ENCODE measurements around the gene CPEB3.
A peak's percentile ranks its signal among the peaks of the same experiment; 100 is the strongest.
"Not testable (repeated sequence)": the region's sequence is repeated elsewhere in the genome, so short reads cannot be mapped to it uniquely, and the experiment has no call there.

CPEB3 gene

GRCh38 chr10:92033070-92033469, 257.8 kb downstream of the CPEB3 start:
- DNase-seq (ENCODE audit: low spot score): not testable (repeated sequence)

GRCh38 chr10:92031580-92031979, 259.3 kb downstream of the CPEB3 start:
- DNase-seq (ENCODE audit: low spot score): no peak

GRCh38 chr10:92027141-92027540, 263.7 kb downstream of the CPEB3 start:
- no peak for DNase-seq (ENCODE audit: low spot score)

- not testable (repeated sequence) for DNase-seq (ENCODE audit: low spot score)
Measured at GRCh38 chr10:92025340-92025739, 265.5 kb downstream of the CPEB3 start.

GRCh38 chr10:92024700-92025099, 266.2 kb downstream of the CPEB3 start:
- no peak for DNase-seq (ENCODE audit: low spot score)

- DNase-seq (ENCODE audit: low spot score): no peak
Measured at GRCh38 chr10:92014620-92015019, 276.3 kb downstream of the CPEB3 start.

GRCh38 chr10:92011560-92012214, 279.2 kb downstream of the CPEB3 start:
- DNase-seq (ENCODE audit: low spot score): peak; percentile 79

- DNase-seq (ENCODE audit: low spot score): peak; percentile 44
Measured at GRCh38 chr10:92010047-92010735, 280.7 kb downstream of the CPEB3 start.

GRCh38 chr10:92009445-92009844, 281.4 kb downstream of the CPEB3 start:
- DNase-seq (ENCODE audit: low spot score): no peak

- DNase-seq (ENCODE audit: low spot score): no peak
Measured at GRCh38 chr10:92005978-92006377, 284.9 kb downstream of the CPEB3 start.

GRCh38 chr10:92003258-92003657, 287.6 kb downstream of the CPEB3 start:
- DNase-seq (ENCODE audit: low spot score): no peak

- DNase-seq (ENCODE audit: low spot score): no peak
Measured at GRCh38 chr10:92001995-92002394, 288.9 kb downstream of the CPEB3 start.

GRCh38 chr10:92001581-92001980, 289.3 kb downstream of the CPEB3 start:
- DNase-seq (ENCODE audit: low spot score): no peak

Measured in kidney tubule cell (primary cell).